GM12878 (cell line): Measurements from ENCODE around the gene EIF2S2. TPM values are rescaled to one million over a fixed set of nuclear protein-coding genes. Genes with fewer than 3 reads are reported as not detected.

ENCODE experiments used
- ATAC-seq: fragments of 200-7000 bp; cut with Tn5 transposase; 3 replicates; pipeline ENCODE4 v1.9.1; 2020; ENCODE audit warnings: mild to moderate bottlenecking, moderate library complexity
- BruUV-seq: library from RNA; stranded (reverse); fragments of 400-500 nt; replicated peaks from 2 replicates; lab custom pipeline; 2021; lab: Mats Ljungman, UMichigan
- CTCF ChIA-PET: fragments of 300-600 bp; sonication (Branson Sonifier 250); formaldehyde crosslinking; extraction: SDS; loops from one replicate; lab custom pipeline; 2021; ENCODE audit warnings: inconsistent platforms; lab: Yijun Ruan, JAX
- POLR2A ChIA-PET: fragments of 350-600 bp; formaldehyde crosslinking; extraction: SDS; loops from one replicate; lab custom pipeline; 2021; ENCODE audit warnings: inconsistent platforms; lab: Charles Lee
- RAD21 ChIA-PET: fragments of 300-600 bp; sonication (Branson Sonifier 250); formaldehyde crosslinking; loops from one replicate; lab custom pipeline; 2023; ENCODE audit warnings: antibody characterized with exemption; ENCODE audit not compliant: unreplicated experiment; lab: Charles Lee
- SMC1A ChIA-PET: fragments of 300-600 bp; sonication (Branson Sonifier 250); formaldehyde crosslinking; loops from one replicate; lab custom pipeline; 2023; ENCODE audit not compliant: unreplicated experiment, uncharacterized antibody; lab: Charles Lee
- DNase-seq: peaks from one replicate; pipeline ENCODE4 v3.0.0-alpha.2; 2011; ENCODE audit warnings: low read depth, low spot score
- FAIRE-seq: peaks from 3 replicates; lab custom pipeline; 2011; peaks lifted over from hg19 to GRCh38; lab: Jason Lieb, UNC
- H2AFZ ChIP-seq: 2 replicates; pipeline ENCODE4 v1.6.0; 2011; ENCODE audit warnings: low read depth, low read length, control low read depth; ENCODE audit not compliant: control insufficient read depth
- H3K27ac ChIP-seq: 2 replicates; pipeline ENCODE4 v1.5.1; 2011; ENCODE audit warnings: control low read depth; ENCODE audit not compliant: control insufficient read depth, insufficient read depth
- H3K27me3 ChIP-seq, 2 experiments: replicated peaks in 1 of 2; 2 replicates each; pipeline versions ENCODE4 v1.6.0 to v1.6.1; 2011; ENCODE audit warnings: low read length in 1 of 2; ENCODE audit not compliant: control insufficient read depth in 2 of 2, insufficient read depth in 2 of 2
- H3K36me3 ChIP-seq, 2 experiments: 2 replicates each; pipeline ENCODE4 v1.5.1; 2011; ENCODE audit warnings: low read length in 1 of 2; ENCODE audit not compliant: control insufficient read depth in 2 of 2, insufficient read depth in 2 of 2
- H3K4me1 ChIP-seq: 2 replicates; pipeline ENCODE4 v1.6.1; 2011; ENCODE audit warnings: mild to moderate bottlenecking, low read length, moderate library complexity, mixed read lengths; ENCODE audit not compliant: control insufficient read depth, insufficient read depth
- H3K4me2 ChIP-seq: 2 replicates; pipeline ENCODE4 v1.6.0; 2011; ENCODE audit warnings: control low read depth; ENCODE audit not compliant: control insufficient read depth, insufficient read depth
- H3K4me3 ChIP-seq: fragments of 200-600 bp; sonication (generic); 2 replicates; pipeline ENCODE4 v1.5.1; 2016
- H3K79me2 ChIP-seq: 2 replicates; pipeline ENCODE4 v1.6.0; 2011; ENCODE audit warnings: low read length; ENCODE audit not compliant: control insufficient read depth, insufficient read depth
- H3K9ac ChIP-seq: 2 replicates; pipeline ENCODE4 v1.8.0; 2011; ENCODE audit warnings: low read length, control low read depth, mixed read lengths; ENCODE audit not compliant: control insufficient read depth, insufficient read depth
- H3K9me3 ChIP-seq: replicated peaks from 3 replicates; pipeline ENCODE4 v1.5.1; 2011; ENCODE audit warnings: mild to moderate bottlenecking, low read length; ENCODE audit not compliant: control insufficient read depth, insufficient read depth
- H4K20me1 ChIP-seq: 2 replicates; pipeline ENCODE4 v1.6.0; 2011; ENCODE audit not compliant: control insufficient read depth, insufficient read depth
- BCL11A ChIP-seq: IDR thresholded peaks from 2 replicates; pipeline ENCODE4 v1.6.1; 2011; ENCODE audit warnings: low read depth, low read length
- BMI1 ChIP-seq: fragments of 450-650 bp; IDR thresholded peaks from 2 replicates; pipeline ENCODE4 v1.6.1; 2016; ENCODE audit warnings: mild to moderate bottlenecking, moderate library complexity, borderline replicate concordance
- EP300 ChIP-seq, 2 experiments: fragments of 150-350 bp in 1 of 2; IDR thresholded peaks; 2 replicates each; pipeline ENCODE4 v1.6.1; 2011 to 2012; ENCODE audit warnings: low read depth in 2 of 2, low read length in 2 of 2, borderline replicate concordance in 1 of 2, improper control_type of control experiment in 1 of 2, inconsistent platforms in 1 of 2; ENCODE audit not compliant: control insufficient read depth in 1 of 2
- FOS ChIP-seq: IDR thresholded peaks from 3 replicates; pipeline ENCODE4 v1.6.1; 2011; ENCODE audit warnings: borderline replicate concordance; ENCODE audit not compliant: insufficient read length; ENCODE audit errors: extremely low read depth
- KAT2A ChIP-seq: conservative IDR thresholded peaks from 2 replicates; pipeline ENCODE4 v1.6.1; 2011; ENCODE audit warnings: low read depth, low read length; ENCODE audit not compliant: control insufficient read depth
- RCOR1 ChIP-seq: conservative IDR thresholded peaks from 2 replicates; pipeline ENCODE4 v1.6.1; 2012; ENCODE audit warnings: low read depth, low read length, improper control_type of control experiment
- SP1 ChIP-seq: IDR thresholded peaks from one replicate; pipeline ENCODE4 v1.6.1; 2011; ENCODE audit warnings: low read depth, low read length
- STAT1 ChIP-seq: fragments of 450-650 bp; conservative IDR thresholded peaks from 2 replicates; pipeline ENCODE4 v1.6.1; 2014; ENCODE audit warnings: antibody characterized with exemption, mild to moderate bottlenecking
- SUPT20H ChIP-seq: IDR thresholded peaks from 2 replicates; pipeline ENCODE4 v1.6.1; 2011; ENCODE audit warnings: low read depth, mild to moderate bottlenecking, low read length, moderate library complexity, borderline replicate concordance; ENCODE audit not compliant: control insufficient read depth
- TARDBP ChIP-seq: IDR thresholded peaks from 2 replicates; pipeline ENCODE4 v1.6.1; 2016; ENCODE audit warnings: borderline replicate concordance
- WRNIP1 ChIP-seq: IDR thresholded peaks from 2 replicates; pipeline ENCODE4 v1.6.1; 2011; ENCODE audit warnings: low read depth, low read length, improper control_type of control experiment, borderline replicate concordance
- ZNF207 ChIP-seq: fragments of 450-650 bp; IDR thresholded peaks from 2 replicates; pipeline ENCODE4 v1.6.1; 2014; ENCODE audit warnings: antibody characterized with exemption, mild to moderate bottlenecking, borderline replicate concordance
- ZNF592 ChIP-seq: fragments of 450-650 bp; IDR thresholded peaks from 2 replicates; pipeline ENCODE4 v1.6.1; 2017; ENCODE audit warnings: mild to moderate bottlenecking, moderate library complexity
- ZNF622 ChIP-seq: fragments of 450-650 bp; IDR thresholded peaks from 2 replicates; pipeline ENCODE4 v1.6.1; 2017; ENCODE audit warnings: mild to moderate bottlenecking, inconsistent platforms
- WGBS: methylation state at CpG from one replicate; pipeline ENCODE4 v1.1.6; 2016; ENCODE audit warnings: low lambda C conversion rate; ENCODE audit not compliant: insufficient replicate concordance, insufficient coverage; ENCODE audit errors: missing lambda C conversion rate; 5-methylcytosine and 5-hydroxymethylcytosine counted together
- in situ Hi-C: fragments of 300-500 bp; cut with MboI; formaldehyde crosslinking; loops from 9 replicates; pipeline ENCODE4 v1.14.3; 2018; ENCODE audit warnings: mixed read lengths
- intact Hi-C: fragments of 100-400 bp; cut with micrococcal nuclease; formaldehyde crosslinking; loops from one replicate; pipeline ENCODE4 v1.14.2; 2022; ENCODE audit not compliant: unreplicated experiment
- polyA plus RNA-seq, 11 experiments: library from polyadenylated mRNA; depleted of rRNA in 4 of 11; unstranded in 6 of 11; stranded (reverse) in 5 of 11; fragments of >200 nt; fragmentation: Nextera tagmentation in 4 of 11; fragmentation: Illumina TruSeq in 1 of 11; extraction: Ambion mirVana in 4 of 11; extraction: Trizol in 1 of 11; gene quantifications; 1 replicate in 1 of 11; 2 replicates in 10 of 11; pipeline versions ENCODE4 v1.2.1 to v1.2.3, GENCODE V29; 2011 to 2016; ENCODE audit warnings: inconsistent platforms in 2 of 11, missing spikeins in 2 of 11, low read depth in 1 of 11
- total RNA-seq, 4 experiments: library from RNA; depleted of rRNA in 3 of 4; stranded (reverse); fragments of >200 nt in 3 of 4; fragmentation: Illumina TruSeq in 1 of 4; extraction: Trizol in 1 of 4; gene quantifications; 2 replicates each; pipeline versions ENCODE4 v1.2.1 to v1.2.3, GENCODE V29; 2013 to 2021
- TF ChIP-seq, protein P1 (sequence below): IDR thresholded peaks from 2 replicates; pipeline ENCODE4 v1.6.1; 2011; ENCODE audit warnings: borderline replicate concordance, low read depth, mild to moderate bottlenecking, moderate library complexity, low read length; ENCODE audit not compliant: insufficient read depth, poor library complexity, severe bottlenecking
- TF ChIP-seq, protein P2 (sequence below): fragments of 450-650 bp; formaldehyde crosslinking; IDR thresholded peaks from 2 replicates; pipeline ENCODE4 v1.5.0; 2022; ENCODE audit warnings: mild to moderate bottlenecking, missing genetic modification characterization

EIF2S2 gene
- total and polyA plus RNA-seq, 10 of the 15 experiments (the other 5 are each of a cell fraction or from before 2014, with no cell fraction given) = 60.2 to 153 (median 84.3) TPM

DNA sequence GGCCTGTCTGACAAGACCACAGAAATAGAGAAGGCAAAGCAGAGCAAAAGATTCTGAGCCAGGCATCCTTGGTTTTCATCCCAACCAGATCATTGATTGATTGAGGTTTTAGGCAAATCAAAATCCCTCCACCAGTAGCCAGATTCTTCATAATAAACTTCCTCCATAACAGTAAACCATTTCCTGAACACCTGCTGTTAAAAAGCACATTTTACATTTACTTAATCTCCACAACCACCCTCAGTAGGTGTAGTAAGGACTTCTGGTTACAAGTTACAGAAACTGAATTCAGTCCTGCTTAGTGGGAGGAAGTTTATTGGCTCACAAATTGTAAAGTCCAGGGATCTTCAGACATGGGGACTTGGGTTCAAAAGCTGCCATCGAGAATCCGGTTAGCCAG, 28.3 kb downstream of the EIF2S2 start:
- CTCF ChIA-PET = interaction anchor here (1.2 kb wide), 1 partner anchor 30 kb away, joined by 3 read pairs; no protein-coding TSS in a partner anchor
- no peak for TF ChIP-seq SUPT20H
- TF ChIP-seq, protein P1, sequence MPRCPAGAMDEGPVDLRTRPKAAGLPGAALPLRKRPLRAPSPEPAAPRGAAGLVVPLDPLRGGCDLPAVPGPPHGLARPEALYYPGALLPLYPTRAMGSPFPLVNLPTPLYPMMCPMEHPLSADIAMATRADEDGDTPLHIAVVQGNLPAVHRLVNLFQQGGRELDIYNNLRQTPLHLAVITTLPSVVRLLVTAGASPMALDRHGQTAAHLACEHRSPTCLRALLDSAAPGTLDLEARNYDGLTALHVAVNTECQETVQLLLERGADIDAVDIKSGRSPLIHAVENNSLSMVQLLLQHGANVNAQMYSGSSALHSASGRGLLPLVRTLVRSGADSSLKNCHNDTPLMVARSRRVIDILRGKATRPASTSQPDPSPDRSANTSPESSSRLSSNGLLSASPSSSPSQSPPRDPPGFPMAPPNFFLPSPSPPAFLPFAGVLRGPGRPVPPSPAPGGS = no peak
- TF ChIP-seq TARDBP = no peak
- TF ChIP-seq EP300 (IDR thresholded peaks at IDR 0.05; ENCODE audit: borderline replicate concordance in 1 of 2, control insufficient read depth in 1 of 2, low read depth in 2 of 2, low read length in 2 of 2) = no peak
- TF ChIP-seq SP1 = no peak
- TF ChIP-seq ZNF592 = no peak
- no peak for TF ChIP-seq BMI1
- no peak for TF ChIP-seq ZNF207
- TF ChIP-seq, protein P2, sequence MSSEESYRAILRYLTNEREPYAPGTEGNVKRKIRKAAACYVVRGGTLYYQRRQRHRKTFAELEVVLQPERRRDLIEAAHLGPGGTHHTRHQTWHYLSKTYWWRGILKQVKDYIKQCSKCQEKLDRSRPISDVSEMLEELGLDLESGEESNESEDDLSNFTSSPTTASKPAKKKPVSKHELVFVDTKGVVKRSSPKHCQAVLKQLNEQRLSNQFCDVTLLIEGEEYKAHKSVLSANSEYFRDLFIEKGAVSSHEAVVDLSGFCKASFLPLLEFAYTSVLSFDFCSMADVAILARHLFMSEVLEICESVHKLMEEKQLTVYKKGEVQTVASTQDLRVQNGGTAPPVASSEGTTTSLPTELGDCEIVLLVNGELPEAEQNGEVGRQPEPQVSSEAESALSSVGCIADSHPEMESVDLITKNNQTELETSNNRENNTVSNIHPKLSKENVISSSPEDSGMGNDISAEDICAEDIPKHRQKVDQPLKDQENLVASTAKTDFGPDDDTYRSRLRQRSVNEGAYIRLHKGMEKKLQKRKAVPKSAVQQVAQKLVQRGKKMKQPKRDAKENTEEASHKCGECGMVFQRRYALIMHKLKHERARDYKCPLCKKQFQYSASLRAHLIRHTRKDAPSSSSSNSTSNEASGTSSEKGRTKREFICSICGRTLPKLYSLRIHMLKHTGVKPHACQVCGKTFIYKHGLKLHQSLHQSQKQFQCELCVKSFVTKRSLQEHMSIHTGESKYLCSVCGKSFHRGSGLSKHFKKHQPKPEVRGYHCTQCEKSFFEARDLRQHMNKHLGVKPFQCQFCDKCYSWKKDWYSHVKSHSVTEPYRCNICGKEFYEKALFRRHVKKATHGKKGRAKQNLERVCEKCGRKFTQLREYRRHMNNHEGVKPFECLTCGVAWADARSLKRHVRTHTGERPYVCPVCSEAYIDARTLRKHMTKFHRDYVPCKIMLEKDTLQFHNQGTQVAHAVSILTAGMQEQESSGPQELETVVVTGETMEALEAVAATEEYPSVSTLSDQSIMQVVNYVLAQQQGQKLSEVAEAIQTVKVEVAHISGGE (CRISPR knock-in tag) = no peak
- TF ChIP-seq ZNF622 = no peak
- no peak for TF ChIP-seq STAT1
- TF ChIP-seq BCL11A = no peak
- TF ChIP-seq RCOR1 = no peak
- TF ChIP-seq WRNIP1 = no peak
- TF ChIP-seq KAT2A = no peak
- no peak for TF ChIP-seq FOS

More for the DNA sequence above, 28.3 kb downstream of the EIF2S2 start:
- 92% methylated on average over 2 of the region's 2 CpGs for WGBS
- Histone ChIP-seq H3K4me2 (no peak overlapping the region), H3K36me3 (peaks cover 23 to 30% of the 10 kb centered on the region in 2 experiments), H3K79me2 (no peaks in the 10 kb centered on the region), H3K9me3 (no peaks in the 10 kb centered on the region), H3K4me1 (no peaks in the 10 kb centered on the region), H3K27ac (no peak overlapping the region), H4K20me1 (0 out of 2 replicates have a peak, but pooled peaks cover 3% of the 10 kb centered on the region), H3K4me3 (no peak overlapping the region), H2AFZ (no peak overlapping the region), H3K9ac (no peak overlapping the region), H3K27me3 (no peaks in the 10 kb centered on the region)
- ChIA-PET SMC1A (interaction anchor here (1.6 kb wide), 1 partner anchor 33 kb away, joined by 3 read pairs; no protein-coding TSS in a partner anchor), RAD21 (no interaction called here), POLR2A (no interaction called here)
- intact Hi-C loops = no loop called here
- in situ Hi-C loops = no loop called here
- FAIRE-seq = no peak
- BruUV-seq = no TSS peak
- ATAC-seq = no peak
- no peak for DNase-seq
